ENCODE results near the gene OR5V1.
"Not testable (repeated sequence)": the region's sequence is repeated elsewhere in the genome, so short reads cannot be mapped to it uniquely, and the experiment has no call there.

OR5V1 gene

GRCh38 chr6:29368765-29369164, at the start of gene OR5V1:
Gene OR5V1, minus strand, starts transcription at chr6:29368865. Its CDS starts 12,670 bp downstream, at chr6:29356195.
- no peak for DNase-seq

GRCh38 chr6:29414588-29414987, 45.9 kb upstream of the OR5V1 start, which contains the start of gene OR12D1:
Gene OR12D1, plus strand, starts transcription at chr6:29414928.
- DNase-seq = no peak

- no peak for DNase-seq
Measured at GRCh38 chr6:29403801-29404200, 35.1 kb upstream of the OR5V1 start.

GRCh38 chr6:29399525-29399924, 30.9 kb upstream of the OR5V1 start:
- DNase-seq = no peak

- no peak for DNase-seq
Measured at GRCh38 chr6:29395331-29395730, 26.7 kb upstream of the OR5V1 start, which contains the start of gene OR12D2. Gene OR12D2, plus strand, starts transcription at chr6:29395631. Its CDS starts 1,069 bp downstream, at chr6:29396700.

- no peak for DNase-seq
Measured at GRCh38 chr6:29388533-29388932, 19.9 kb upstream of the OR5V1 start.

- no peak for DNase-seq
Measured at GRCh38 chr6:29376003-29376402, 7.3 kb upstream of the OR5V1 start.

GRCh38 chr6:29375191-29375590, 6.5 kb upstream of the OR5V1 start, which contains the start of gene OR12D3:
Gene OR12D3, minus strand, starts transcription at chr6:29375291. Its CDS starts 4 bp downstream, at chr6:29375287.
- DNase-seq = no peak

GRCh38 chr6:29355603-29356002, 13.1 kb downstream of the OR5V1 start:
- DNase-seq = no peak

GRCh38 chr6:29354980-29355379, 13.7 kb downstream of the OR5V1 start:
- DNase-seq = no peak

GRCh38 chr6:29349348-29349747, 19.3 kb downstream of the OR5V1 start:
- not testable (repeated sequence) for DNase-seq

- no peak for DNase-seq
Measured at GRCh38 chr6:29345380-29345779, 23.3 kb downstream of the OR5V1 start.

- no peak for DNase-seq
Measured at GRCh38 chr6:29336269-29336668, 32.4 kb downstream of the OR5V1 start.

- no peak for DNase-seq
Measured at GRCh38 chr6:29332676-29333075, 36.0 kb downstream of the OR5V1 start.

- DNase-seq = no peak
Measured at GRCh38 chr6:29325777-29326176, 42.9 kb downstream of the OR5V1 start.

GRCh38 chr6:29323332-29323731, 45.3 kb downstream of the OR5V1 start:
- DNase-seq = not testable (repeated sequence)

GRCh38 chr6:29319931-29320330, 48.7 kb downstream of the OR5V1 start:
- no peak for DNase-seq

Measured in GDM1 (cell line).